Gastrocnemius medialis (tissue), 4 donors: ENCODE results near the gene MERTK.

Experiments used
- CTCF ChIP-seq, 5 experiments: fragments of 450-650 bp in 3 of 5; fragments of 200-600 bp in 2 of 5; sonication (generic) in 2 of 5; IDR thresholded peaks in 4 of 5; conservative IDR thresholded peaks in 1 of 5; 1 replicate in 4 of 5; 2 replicates in 1 of 5; pipeline ENCODE4 v1.5.1; 2016 to 2019; ENCODE audit warnings: antibody characterized with exemption in 5 of 5, mild to moderate bottlenecking in 3 of 5, moderate library complexity in 3 of 5
- POLR2A ChIP-seq, 2 donors: fragments of 450-650 bp; IDR thresholded peaks; one replicate each; pipeline ENCODE4 v1.6.1; 2017; ENCODE audit warnings: antibody characterized with exemption in 2 of 2, mild to moderate bottlenecking in 2 of 2, moderate library complexity in 2 of 2

GRCh38 chr2:111919365-111919764 is 21.0 kb downstream of the MERTK start:
- TF ChIP-seq POLR2A (IDR thresholded peaks at IDR 0.05): no peak
- TF ChIP-seq CTCF (IDR thresholded peaks at IDR 0.05 in 4 of 5, conservative IDR thresholded peaks at IDR 0.05 in 1 of 5): no peak
